ENCODE data around the gene SLC25A43.
"Not testable (repeated sequence)": the region's sequence is repeated elsewhere in the genome, so short reads cannot be mapped to it uniquely, and the experiment has no call there.

SLC25A43 gene

DNA sequence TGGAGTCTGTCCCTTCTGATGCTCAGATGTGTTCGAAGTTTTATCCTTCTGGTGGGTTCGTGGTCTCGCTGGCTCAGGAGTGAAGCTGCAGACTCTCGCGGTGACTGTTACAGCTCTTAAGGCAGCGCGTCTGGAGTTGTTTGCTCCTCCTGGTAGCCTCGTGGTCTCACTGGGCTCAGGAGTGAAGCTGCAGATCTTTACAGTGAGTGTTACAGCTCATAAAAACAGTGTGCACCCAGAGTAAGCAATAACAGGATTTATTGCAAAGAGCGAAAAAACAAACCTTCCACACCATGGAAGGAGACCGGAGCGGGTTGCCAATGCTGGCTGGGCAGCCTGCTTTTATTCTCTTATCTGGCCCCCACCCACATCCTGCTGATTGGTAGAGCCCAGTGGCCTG, 87.6 kb downstream of the SLC25A43 start:
- H3K27me3 ChIP-seq (ENCODE audit: insufficient read depth, low read length) = peaks cover 10% of the 10 kb centered on the region
- H3K4me3 ChIP-seq (ENCODE audit: low read length) = no peak overlapping the region
- no peaks in the 10 kb centered on the region for H3K36me3 ChIP-seq (ENCODE audit: insufficient read depth, low read length)
- 84% methylated on average over 11 of the region's 11 CpGs for WGBS
- H3K27ac ChIP-seq (ENCODE audit: low read depth, low read length) = no peak overlapping the region
- H3K4me1 ChIP-seq (ENCODE audit: insufficient read depth, low read length) = no peaks in the 10 kb centered on the region
- H3K9me3 ChIP-seq (ENCODE audit: insufficient read depth, low read depth, low read length) = no peaks in the 10 kb centered on the region
- no peak overlapping the region for H3K9ac ChIP-seq (ENCODE audit: low read depth, low read length)

DNA sequence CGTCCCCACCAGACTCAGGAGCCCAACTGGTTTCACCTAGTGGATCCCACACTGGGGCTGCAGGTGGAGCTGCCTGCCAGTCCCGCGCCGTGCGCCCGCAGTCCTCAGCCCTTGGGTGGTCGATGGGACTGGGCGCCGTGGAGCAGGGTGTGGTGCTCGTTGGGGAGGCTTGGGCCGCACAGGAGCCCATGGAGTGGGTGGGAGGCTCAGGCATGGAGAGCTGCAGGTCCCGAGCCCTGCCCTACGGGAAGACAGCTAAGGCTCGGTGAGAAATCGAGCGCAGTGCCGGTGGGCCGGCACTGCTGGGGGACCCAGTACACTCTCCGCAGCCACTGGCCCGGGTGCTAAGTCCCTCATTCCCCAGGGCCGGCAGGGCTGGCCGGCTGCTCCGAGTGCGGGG, 88.6 kb downstream of the SLC25A43 start:
- not testable (repeated sequence) for H3K27me3 ChIP-seq (ENCODE audit: insufficient read depth, low read length); H3K4me1 ChIP-seq (ENCODE audit: insufficient read depth, low read length); H3K4me3 ChIP-seq (ENCODE audit: low read length); H3K27ac ChIP-seq (ENCODE audit: low read depth, low read length); H3K9ac ChIP-seq (ENCODE audit: low read depth, low read length); H3K36me3 ChIP-seq (ENCODE audit: insufficient read depth, low read length); H3K9me3 ChIP-seq (ENCODE audit: insufficient read depth, low read depth, low read length)
- WGBS = 98% methylated on average over 24 of the region's 24 CpGs

- H3K27ac ChIP-seq (ENCODE audit: low read depth, low read length) = no peak overlapping the region
- 43% methylated on average over 8 of the region's 8 CpGs for WGBS
- H3K9me3 ChIP-seq (ENCODE audit: insufficient read depth, low read depth, low read length) = no peaks in the 10 kb centered on the region
- H3K4me3 ChIP-seq (ENCODE audit: low read length) = no peak overlapping the region
- H3K27me3 ChIP-seq (ENCODE audit: insufficient read depth, low read length) = no peaks in the 10 kb centered on the region
- no peaks in the 10 kb centered on the region for H3K36me3 ChIP-seq (ENCODE audit: insufficient read depth, low read length)
- H3K9ac ChIP-seq (ENCODE audit: low read depth, low read length) = no peak overlapping the region
- no peaks in the 10 kb centered on the region for H3K4me1 ChIP-seq (ENCODE audit: insufficient read depth, low read length)
Measured at GRCh38 chrX:119488749-119489148, 89.6 kb downstream of the SLC25A43 start.

DNA sequence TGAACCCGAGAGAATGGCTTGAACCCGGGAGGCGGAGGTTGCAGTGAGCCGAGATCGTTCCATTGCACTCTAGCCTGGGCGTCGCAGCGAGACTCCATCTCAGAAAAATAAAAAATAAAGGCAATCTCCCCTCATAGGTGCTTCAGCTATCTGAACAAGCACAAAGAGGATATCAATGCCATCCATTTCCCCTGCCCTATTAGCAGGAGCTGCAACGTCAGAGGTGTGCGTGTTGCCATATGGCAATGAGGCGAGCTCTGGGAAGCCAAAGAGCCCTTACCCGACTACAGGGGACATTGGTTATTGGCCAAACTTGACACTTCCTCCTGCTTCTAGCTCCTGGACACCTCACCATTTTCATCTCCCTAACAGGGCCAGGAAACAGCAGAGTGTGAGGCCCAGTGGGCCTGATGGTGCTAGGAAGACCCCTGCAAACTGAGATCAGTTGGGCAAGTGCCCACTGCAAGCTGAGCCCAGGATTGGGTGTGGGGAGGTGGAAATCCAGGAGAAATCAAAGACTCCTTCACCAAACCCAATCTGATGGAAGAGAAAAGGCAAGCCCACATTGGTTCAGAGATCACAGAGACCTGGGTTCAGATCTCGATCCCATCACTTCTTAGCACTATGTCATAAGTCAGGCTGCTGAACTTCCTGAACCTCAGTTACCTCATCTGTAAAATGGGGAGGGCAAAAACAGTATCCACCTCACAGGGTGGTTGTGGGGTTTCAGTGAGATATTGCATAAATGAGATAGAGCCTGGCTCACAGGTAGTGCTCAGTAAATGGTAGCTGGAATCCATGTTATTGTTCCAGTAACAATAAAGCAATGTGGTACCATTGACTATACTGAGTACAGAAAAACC, 90.3 kb downstream of the SLC25A43 start:
- WGBS = 87% methylated on average over 13 of the region's 13 CpGs
- H3K27ac ChIP-seq (ENCODE audit: low read depth, low read length) = no peak overlapping the region
- no peaks in the 10 kb centered on the region for H3K9me3 ChIP-seq (ENCODE audit: insufficient read depth, low read depth, low read length)
- no peaks in the 10 kb centered on the region for H3K27me3 ChIP-seq (ENCODE audit: insufficient read depth, low read length)
- no peak overlapping the region for H3K4me3 ChIP-seq (ENCODE audit: low read length)
- H3K9ac ChIP-seq (ENCODE audit: low read depth, low read length) = no peak overlapping the region
- no peaks in the 10 kb centered on the region for H3K36me3 ChIP-seq (ENCODE audit: insufficient read depth, low read length)
- H3K4me1 ChIP-seq (ENCODE audit: insufficient read depth, low read length) = no peaks in the 10 kb centered on the region

- 100% methylated on average over 2 of the region's 2 CpGs for WGBS
- no peaks in the 10 kb centered on the region for H3K9me3 ChIP-seq (ENCODE audit: insufficient read depth, low read depth, low read length)
Measured at GRCh38 chrX:119492463-119492862, 93.3 kb downstream of the SLC25A43 start.

DNA sequence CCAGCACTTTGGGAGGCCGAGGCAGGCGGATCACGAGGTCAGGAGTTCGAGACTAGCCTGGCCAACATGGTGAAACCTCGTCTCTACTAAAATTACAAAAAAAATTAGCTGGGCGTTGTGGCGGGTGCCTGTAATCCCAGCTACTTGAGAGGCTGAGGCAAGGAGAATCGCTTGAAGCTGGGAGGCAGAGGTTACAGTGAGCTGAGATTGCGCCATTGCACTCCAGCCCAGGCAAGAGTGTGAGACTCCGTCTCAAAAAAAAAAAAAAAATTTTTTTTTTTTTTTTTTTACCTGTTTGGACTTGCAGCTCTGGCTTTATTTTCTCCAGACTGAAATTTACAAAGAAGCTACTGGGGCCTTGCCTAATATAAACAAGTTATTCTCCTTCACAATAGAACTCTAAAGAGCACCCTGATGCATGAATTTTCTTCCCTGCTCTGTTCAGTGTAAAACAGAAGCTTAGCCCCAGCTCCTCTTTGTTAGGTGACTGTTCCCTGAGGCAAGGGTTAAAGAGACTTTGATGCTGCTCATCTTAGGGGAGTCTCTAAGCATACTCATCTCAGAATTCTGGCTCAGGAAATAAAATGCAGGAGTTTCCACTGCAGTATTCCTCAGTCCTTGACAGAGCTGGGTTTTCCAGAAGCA, 94.8 kb downstream of the SLC25A43 start:
- not testable (repeated sequence) for H3K4me1 ChIP-seq (ENCODE audit: insufficient read depth, low read length); H3K27ac ChIP-seq (ENCODE audit: low read depth, low read length); H3K27me3 ChIP-seq (ENCODE audit: insufficient read depth, low read length); H3K4me3 ChIP-seq (ENCODE audit: low read length); H3K9me3 ChIP-seq (ENCODE audit: insufficient read depth, low read depth, low read length); H3K36me3 ChIP-seq (ENCODE audit: insufficient read depth, low read length); H3K9ac ChIP-seq (ENCODE audit: low read depth, low read length)
- 96% methylated on average over 6 of the region's 10 CpGs for WGBS

More at GRCh38 chrX:119492463-119492862, 93.3 kb downstream of the SLC25A43 start:
- Histone ChIP-seq H3K36me3 (ENCODE audit: insufficient read depth, low read length) (no peaks in the 10 kb centered on the region), H3K9ac (ENCODE audit: low read depth, low read length) (no peak overlapping the region), H3K27me3 (ENCODE audit: insufficient read depth, low read length) (no peaks in the 10 kb centered on the region), H3K4me1 (ENCODE audit: insufficient read depth, low read length) (no peaks in the 10 kb centered on the region), H3K4me3 (ENCODE audit: low read length) (no peak overlapping the region), H3K27ac (ENCODE audit: low read depth, low read length) (no peak overlapping the region)

GRCh38 chrX:119495734-119496726, 96.9 kb downstream of the SLC25A43 start:
- no peaks in the 10 kb centered on the region for H3K27me3 ChIP-seq (ENCODE audit: insufficient read depth, low read length)
- H3K4me1 ChIP-seq (ENCODE audit: insufficient read depth, low read length) = no peaks in the 10 kb centered on the region
- no peak overlapping the region for H3K9ac ChIP-seq (ENCODE audit: low read depth, low read length)
- no peak overlapping the region for H3K4me3 ChIP-seq (ENCODE audit: low read length)
- H3K36me3 ChIP-seq (ENCODE audit: insufficient read depth, low read length) = no peaks in the 10 kb centered on the region
- WGBS = 80% methylated on average over 9 of the region's 10 CpGs
- no peak overlapping the region for H3K27ac ChIP-seq (ENCODE audit: low read depth, low read length)
- no peaks in the 10 kb centered on the region for H3K9me3 ChIP-seq (ENCODE audit: insufficient read depth, low read depth, low read length)

- H3K9me3 ChIP-seq (ENCODE audit: insufficient read depth, low read depth, low read length) = no peaks in the 10 kb centered on the region
- H3K27me3 ChIP-seq (ENCODE audit: insufficient read depth, low read length) = no peaks in the 10 kb centered on the region
- H3K4me3 ChIP-seq (ENCODE audit: low read length) = no peak overlapping the region
- 93% methylated on average over 1 of the region's 1 CpG for WGBS
- H3K4me1 ChIP-seq (ENCODE audit: insufficient read depth, low read length) = no peaks in the 10 kb centered on the region
- no peaks in the 10 kb centered on the region for H3K36me3 ChIP-seq (ENCODE audit: insufficient read depth, low read length)
- no peak overlapping the region for H3K9ac ChIP-seq (ENCODE audit: low read depth, low read length)
- no peak overlapping the region for H3K27ac ChIP-seq (ENCODE audit: low read depth, low read length)
Measured at GRCh38 chrX:119497185-119497584, 98.0 kb downstream of the SLC25A43 start.

DNA sequence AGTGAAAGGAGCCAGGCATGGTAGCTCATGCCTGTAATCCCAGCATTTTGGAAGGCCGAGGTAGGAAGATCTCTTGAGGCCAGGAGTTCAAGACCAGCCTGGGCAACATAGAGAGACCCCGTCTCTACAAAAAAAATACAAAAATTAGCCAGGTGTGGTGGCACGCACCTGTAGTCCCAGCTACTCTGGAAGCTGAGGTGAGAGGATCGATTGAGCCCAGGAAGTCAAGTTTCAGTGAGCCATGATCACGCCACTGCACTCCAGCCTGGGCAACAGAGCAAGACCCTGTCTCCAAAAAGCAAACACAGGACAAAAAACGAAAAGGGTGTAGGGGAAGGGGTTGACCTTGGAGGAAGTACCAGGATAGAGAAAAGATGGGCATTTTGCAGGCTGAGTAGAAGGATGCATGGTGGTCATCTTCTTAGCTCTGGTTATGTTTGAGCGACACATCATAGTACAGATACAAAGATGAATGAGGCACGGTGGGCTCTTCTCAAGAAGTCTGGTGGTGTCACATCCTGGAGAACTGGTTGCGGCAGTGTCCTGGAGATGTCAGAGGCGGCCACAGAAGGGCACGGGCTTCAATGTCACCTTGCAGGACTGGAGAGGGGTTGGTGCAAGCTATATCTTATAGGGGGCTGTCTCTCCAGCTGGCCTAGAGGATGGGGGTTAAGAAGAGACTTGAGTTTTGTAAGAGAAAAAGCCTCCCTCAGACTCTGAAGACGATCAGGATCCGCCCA, 101.1 kb downstream of the SLC25A43 start:
- no peaks in the 10 kb centered on the region for H3K9me3 ChIP-seq (ENCODE audit: insufficient read depth, low read depth, low read length)
- H3K9ac ChIP-seq (ENCODE audit: low read depth, low read length) = no peak overlapping the region
- no peaks in the 10 kb centered on the region for H3K27me3 ChIP-seq (ENCODE audit: insufficient read depth, low read length)
- no peaks in the 10 kb centered on the region for H3K36me3 ChIP-seq (ENCODE audit: insufficient read depth, low read length)
- H3K4me1 ChIP-seq (ENCODE audit: insufficient read depth, low read length) = no peaks in the 10 kb centered on the region
- no peak overlapping the region for H3K27ac ChIP-seq (ENCODE audit: low read depth, low read length)
- no peak overlapping the region for H3K4me3 ChIP-seq (ENCODE audit: low read length)
- WGBS = 92% methylated on average over 13 of the region's 13 CpGs

DNA sequence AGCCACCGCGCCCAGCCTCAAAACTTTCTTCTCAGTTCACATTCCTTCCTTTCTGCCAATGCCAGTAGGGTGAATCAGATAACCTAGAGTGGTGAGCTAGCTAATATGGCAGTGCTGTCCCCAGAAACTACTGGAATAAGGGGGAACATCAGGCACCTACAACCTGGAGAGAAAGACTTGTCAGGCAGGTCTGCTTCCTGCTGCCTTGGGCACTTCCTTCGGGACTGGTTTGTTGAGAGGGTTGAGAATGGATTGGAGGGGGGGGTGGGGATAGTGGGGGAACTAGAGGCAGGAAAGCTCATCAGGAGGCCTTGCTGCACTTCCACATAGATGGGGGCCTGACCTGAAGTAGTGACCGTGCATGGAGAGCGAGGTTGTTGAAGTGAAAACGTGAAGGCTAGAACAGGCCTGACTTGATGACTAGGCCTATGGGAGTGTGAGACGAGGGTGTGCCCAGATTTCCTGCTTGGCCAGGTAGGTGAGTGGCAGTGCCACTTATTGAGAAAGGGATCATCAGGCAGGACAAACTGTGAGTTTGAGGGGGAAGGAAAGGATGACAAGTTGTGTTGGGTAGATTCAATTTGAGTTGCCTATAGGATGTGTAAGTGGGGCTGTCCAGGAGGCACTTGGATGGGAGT, 102.5 kb downstream of the SLC25A43 start:
- no peak overlapping the region for H3K4me3 ChIP-seq (ENCODE audit: low read length)
- H3K9ac ChIP-seq (ENCODE audit: low read depth, low read length) = no peak overlapping the region
- no peaks in the 10 kb centered on the region for H3K4me1 ChIP-seq (ENCODE audit: insufficient read depth, low read length)
- H3K9me3 ChIP-seq (ENCODE audit: insufficient read depth, low read depth, low read length) = no peaks in the 10 kb centered on the region
- H3K27me3 ChIP-seq (ENCODE audit: insufficient read depth, low read length) = no peaks in the 10 kb centered on the region
- no peak overlapping the region for H3K27ac ChIP-seq (ENCODE audit: low read depth, low read length)
- H3K36me3 ChIP-seq (ENCODE audit: insufficient read depth, low read length) = no peaks in the 10 kb centered on the region
- 96% methylated on average over 7 of the region's 7 CpGs for WGBS

All from HUES64 (cell line).